Loucy (cell line): ENCODE data around the gene TMA16.

Source experiments
- H2AFZ ChIP-seq: fragments of 200-600 bp; sonication (generic); 2 replicates; pipeline ENCODE4 v1.6.0; 2016; ENCODE audit warnings: antibody characterized with exemption, mild to moderate bottlenecking, low read length, moderate library complexity
- H3F3A ChIP-seq: fragments of 200-600 bp; 2 replicates; pipeline ENCODE4 v1.6.0; 2016; ENCODE audit warnings: antibody characterized with exemption, low read depth, mild to moderate bottlenecking
- H3K27me3 ChIP-seq: fragments of 200-600 bp; sonication (generic); 2 replicates; pipeline ENCODE4 v1.6.1; 2014; ENCODE audit warnings: low read length, mild to moderate bottlenecking; ENCODE audit not compliant: insufficient read depth, poor library complexity, severe bottlenecking
- H3K36me3 ChIP-seq: fragments of 200-600 bp; sonication (generic); 2 replicates; pipeline ENCODE4 v1.6.1; 2016; ENCODE audit warnings: low read length; ENCODE audit not compliant: insufficient read depth
- H3K4me1 ChIP-seq: fragments of 200-600 bp; sonication (generic); 2 replicates; pipeline ENCODE4 v1.5.1; 2014; ENCODE audit warnings: low read length, mild to moderate bottlenecking; ENCODE audit not compliant: insufficient read depth, poor library complexity, severe bottlenecking
- H3K4me2 ChIP-seq: fragments of 200-600 bp; sonication (generic); 2 replicates; pipeline ENCODE4 v1.6.0; 2014; ENCODE audit warnings: antibody characterized with exemption, low read length, low read depth, mild to moderate bottlenecking; ENCODE audit not compliant: poor library complexity, severe bottlenecking
- H3K4me3 ChIP-seq: fragments of 200-600 bp; sonication (generic); 2 replicates; pipeline ENCODE4 v1.5.1; 2014; ENCODE audit warnings: low read length, mild to moderate bottlenecking, mixed read lengths; ENCODE audit not compliant: poor library complexity, severe bottlenecking
- H3K79me2 ChIP-seq: fragments of 200-600 bp; sonication (generic); 2 replicates; pipeline ENCODE4 v1.6.1; 2014; ENCODE audit warnings: low read length; ENCODE audit not compliant: insufficient read depth
- H3K9ac ChIP-seq: fragments of 200-600 bp; sonication (generic); 2 replicates; pipeline ENCODE4 v1.6.0; 2014; ENCODE audit warnings: mild to moderate bottlenecking, low read depth, low read length, moderate library complexity; ENCODE audit not compliant: poor library complexity, severe bottlenecking
- H3K9me2 ChIP-seq: fragments of 200-600 bp; sonication (generic); replicated peaks from 2 replicates; pipeline ENCODE4 v1.6.1; 2016; ENCODE audit warnings: low read depth, low read length, mixed read lengths
- H3K9me3 ChIP-seq: fragments of 200-600 bp; sonication (generic); 2 replicates; pipeline ENCODE4 v1.6.1; 2014; ENCODE audit warnings: mild to moderate bottlenecking, antibody characterized with exemption, low read length, low read depth; ENCODE audit not compliant: insufficient read depth
- H4K20me1 ChIP-seq: fragments of 200-600 bp; sonication (generic); 2 replicates; pipeline ENCODE4 v1.6.0; 2014; ENCODE audit warnings: antibody characterized with exemption, low read length, mild to moderate bottlenecking; ENCODE audit not compliant: insufficient read depth, poor library complexity, severe bottlenecking
- EZH2phosphoT487 ChIP-seq: fragments of 200-600 bp; IDR thresholded peaks from 2 replicates; pipeline ENCODE4 v1.6.1; 2018; ENCODE audit warnings: antibody characterized with exemption, mild to moderate bottlenecking, moderate library complexity, borderline replicate concordance
- TF ChIP-seq, protein P1 (sequence below): fragments of 200-600 bp; sonication (generic); conservative IDR thresholded peaks from 2 replicates; pipeline ENCODE4 v1.5.1; 2014; ENCODE audit warnings: mild to moderate bottlenecking, antibody characterized with exemption, low read length

TMA16 gene

DNA sequence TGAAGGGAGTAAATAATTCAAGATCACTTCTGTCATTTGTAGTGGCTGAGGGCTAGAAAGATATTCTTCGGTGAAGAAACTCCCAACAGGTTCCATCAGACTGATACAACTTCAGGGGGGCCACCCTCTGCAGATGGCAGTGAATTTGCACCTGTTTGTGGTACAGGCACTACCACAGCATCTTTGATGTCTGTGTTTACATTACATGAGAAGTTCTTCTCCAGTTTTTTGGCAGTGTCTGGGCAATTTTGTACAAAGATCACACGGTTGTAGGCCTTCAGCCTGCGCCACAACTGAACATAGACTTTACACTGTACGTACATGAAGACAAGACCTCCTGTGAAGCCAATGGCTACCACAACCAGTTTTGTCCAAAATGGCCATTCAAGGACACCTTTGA lies 34.2 kb downstream of the TMA16 start:
- H3K9me3 ChIP-seq: no peaks in the 10 kb centered on the region
- no peaks in the 10 kb centered on the region for H3K79me2 ChIP-seq
- H3K4me1 ChIP-seq: no peaks in the 10 kb centered on the region
- no peaks in the 10 kb centered on the region for H3K9me2 ChIP-seq
- no peak overlapping the region for H3K4me3 ChIP-seq
- no peaks in the 10 kb centered on the region for H4K20me1 ChIP-seq
- no peak overlapping the region for H3K9ac ChIP-seq
- H3K36me3 ChIP-seq: peaks cover 48% of the 10 kb centered on the region
- no peaks in the 10 kb centered on the region for H3F3A ChIP-seq
- H3K27me3 ChIP-seq: no peaks in the 10 kb centered on the region
- no peak for TF ChIP-seq EZH2phosphoT487
- TF ChIP-seq, protein P1, sequence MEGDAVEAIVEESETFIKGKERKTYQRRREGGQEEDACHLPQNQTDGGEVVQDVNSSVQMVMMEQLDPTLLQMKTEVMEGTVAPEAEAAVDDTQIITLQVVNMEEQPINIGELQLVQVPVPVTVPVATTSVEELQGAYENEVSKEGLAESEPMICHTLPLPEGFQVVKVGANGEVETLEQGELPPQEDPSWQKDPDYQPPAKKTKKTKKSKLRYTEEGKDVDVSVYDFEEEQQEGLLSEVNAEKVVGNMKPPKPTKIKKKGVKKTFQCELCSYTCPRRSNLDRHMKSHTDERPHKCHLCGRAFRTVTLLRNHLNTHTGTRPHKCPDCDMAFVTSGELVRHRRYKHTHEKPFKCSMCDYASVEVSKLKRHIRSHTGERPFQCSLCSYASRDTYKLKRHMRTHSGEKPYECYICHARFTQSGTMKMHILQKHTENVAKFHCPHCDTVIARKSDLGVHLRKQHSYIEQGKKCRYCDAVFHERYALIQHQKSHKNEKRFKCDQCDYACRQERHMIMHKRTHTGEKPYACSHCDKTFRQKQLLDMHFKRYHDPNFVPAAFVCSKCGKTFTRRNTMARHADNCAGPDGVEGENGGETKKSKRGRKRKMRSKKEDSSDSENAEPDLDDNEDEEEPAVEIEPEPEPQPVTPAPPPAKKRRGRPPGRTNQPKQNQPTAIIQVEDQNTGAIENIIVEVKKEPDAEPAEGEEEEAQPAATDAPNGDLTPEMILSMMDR: no peak
- H3K4me2 ChIP-seq: no peak overlapping the region
- H2AFZ ChIP-seq: no peak overlapping the region

DNA sequence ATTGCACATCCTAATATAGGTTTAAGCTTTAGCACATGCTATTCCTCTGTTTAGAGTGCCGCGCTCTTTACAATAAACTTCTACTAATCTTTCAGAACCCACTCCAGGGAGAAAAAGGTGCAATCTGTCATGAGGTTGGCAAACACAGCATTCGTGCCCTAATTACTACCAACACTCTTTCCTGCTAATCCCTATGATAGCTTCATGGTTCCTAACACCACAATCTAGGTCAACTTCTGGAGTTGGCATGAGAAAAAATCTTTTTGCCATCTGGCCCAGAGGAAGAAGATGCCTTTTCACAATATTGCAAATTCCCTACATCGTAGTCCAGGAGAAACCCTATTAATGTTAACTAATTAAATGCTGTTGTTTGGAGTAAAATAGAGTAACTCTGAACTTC lies 39.6 kb downstream of the TMA16 start:
- H3K4me2 ChIP-seq: no peak overlapping the region
- H4K20me1 ChIP-seq: no peaks in the 10 kb centered on the region
- no peaks in the 10 kb centered on the region for H3K27me3 ChIP-seq
- no peaks in the 10 kb centered on the region for H3K9me2 ChIP-seq
- TF ChIP-seq EZH2phosphoT487: no peak
- TF ChIP-seq, protein P1: no peak
- H3K36me3 ChIP-seq: peaks cover 20% of the 10 kb centered on the region; the same call in 1 of the 2 replicates
- no peak overlapping the region for H3K9ac ChIP-seq
- no peaks in the 10 kb centered on the region for H3F3A ChIP-seq
- no peak overlapping the region for H3K4me3 ChIP-seq
- H3K4me1 ChIP-seq: no peaks in the 10 kb centered on the region
- no peaks in the 10 kb centered on the region for H3K79me2 ChIP-seq
- H2AFZ ChIP-seq: no peak overlapping the region
- H3K9me3 ChIP-seq: no peaks in the 10 kb centered on the region

DNA sequence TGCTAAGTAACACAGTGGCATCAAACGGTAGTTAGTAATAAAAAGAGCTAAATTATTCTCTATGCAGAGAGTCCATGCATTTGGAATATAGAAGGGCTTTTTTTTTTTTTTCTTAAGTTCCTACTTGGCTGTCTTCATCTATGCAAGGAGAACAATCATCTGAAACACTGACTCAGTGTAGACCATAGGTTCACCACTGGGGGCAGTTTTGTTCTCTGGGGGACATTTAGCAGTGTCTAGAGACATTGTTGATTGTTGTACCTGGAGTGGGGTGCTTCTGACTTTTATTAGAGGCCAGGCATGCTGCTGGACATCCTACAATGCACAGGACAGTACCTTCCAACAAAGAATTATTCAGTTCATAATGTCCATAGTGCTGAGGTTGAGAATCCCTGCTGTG lies 41.2 kb downstream of the TMA16 start:
- Histone ChIP-seq H3K9ac (no peak overlapping the region), H3F3A (no peaks in the 10 kb centered on the region), H2AFZ (no peak overlapping the region), H3K4me1 (no peaks in the 10 kb centered on the region), H3K4me2 (no peak overlapping the region), H3K36me3 (peaks cover 8% of the 10 kb centered on the region; the same call in 1 of the 2 replicates), H3K9me2 (no peaks in the 10 kb centered on the region), H4K20me1 (no peaks in the 10 kb centered on the region), H3K9me3 (no peaks in the 10 kb centered on the region), H3K79me2 (no peaks in the 10 kb centered on the region), H3K27me3 (no peaks in the 10 kb centered on the region), H3K4me3 (no peak overlapping the region)
- TF ChIP-seq, protein P1: peak; percentile 49
- no peak for TF ChIP-seq EZH2phosphoT487
